ENCODE results near the gene RPS27A. TPM values are rescaled to one million over a fixed set of nuclear protein-coding genes. Genes with fewer than 3 reads are reported as not detected.
"Not testable (repeated sequence)": the region's sequence is repeated elsewhere in the genome, so short reads cannot be mapped to it uniquely, and the experiment has no call there.

The RPS27A gene
- total RNA-seq, result 1,000 to 10,000 TPM; 1,372 to 1,402 TPM

DNA sequence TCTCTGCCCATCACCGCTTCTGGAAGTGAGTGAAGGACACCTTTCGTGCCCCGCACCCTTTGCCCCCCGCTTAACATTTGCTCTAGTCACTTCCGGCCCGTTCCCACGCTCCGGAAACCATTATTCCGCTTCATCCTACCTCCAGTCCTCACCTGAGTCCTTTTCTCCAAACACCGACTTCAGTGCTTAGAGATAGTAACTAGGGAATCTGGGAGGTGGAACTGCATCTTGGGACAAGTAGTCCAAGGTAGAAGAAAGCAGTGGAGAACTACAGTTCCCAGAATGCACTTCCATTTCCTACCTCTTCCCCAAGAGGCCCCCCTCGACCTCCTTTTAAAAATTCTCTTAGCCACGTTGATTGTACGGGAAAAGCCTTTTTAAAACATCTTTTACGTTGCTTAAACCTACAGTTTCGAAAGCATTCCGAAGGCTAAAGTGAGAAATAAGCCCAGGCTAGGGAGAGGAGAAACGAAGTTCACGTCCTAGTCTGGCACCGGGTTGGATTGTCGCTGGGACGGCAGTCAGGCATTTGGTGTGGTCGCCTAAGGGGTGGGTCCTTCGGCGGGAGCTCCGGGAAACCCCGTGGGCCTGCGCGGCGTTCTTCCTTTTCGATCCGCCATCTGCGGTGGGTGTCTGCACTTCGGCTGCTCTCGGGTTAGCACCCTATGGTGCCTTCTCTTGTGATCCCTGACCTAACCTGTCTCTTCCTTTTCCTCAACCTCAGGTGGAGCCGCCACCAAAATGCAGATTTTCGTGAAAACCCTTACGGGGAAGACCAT lies at the start of gene RPS27A, which contains the start of gene CLHC1:
Gene RPS27A (plus strand): TSS at position 605 of the 779 bp plus-strand sequence. CDS start 137 bp downstream, at position 742.
Gene CLHC1 (minus strand): TSS at position 210 of the 779 bp plus-strand sequence. CDS start 9,882 bp downstream, outside the sequence.
- Mint-ChIP-seq H3K4me3 (peak within 1 kb of the TSS; percentile 96), H3K36me3 (peaks cover 50% of the 10 kb centered on the region), H3K27me3 (no peaks in the 10 kb centered on the region), H3K4me1 (ENCODE audit: low read depth) (peaks cover 60% of the 10 kb centered on the region), H3K27ac (peak within 1 kb of the TSS; percentile 94), H3K9me3 (no peaks in the 10 kb centered on the region)
- POLR2A ChIA-PET, result interaction anchor here (0.7 to 1.5 kb wide), 7 partner anchors 9 to 386 kb away, joined by 3 to 22 read pairs (median 4); partner anchors contain the start of gene RTN4
- intact Hi-C loops (cut with micrococcal nuclease), result loop anchor here (1.0 to 5.0 kb wide), 10 partner anchors 9 to 660 kb away; partner anchors contain the start of genes CFAP36, EML6, MTIF2 and PPP4R3B
- CTCF ChIA-PET, result interaction anchor here (1.5 kb wide), 1 partner anchor 9 kb away, joined by 6 read pairs; no protein-coding TSS in a partner anchor
- DNase-seq, result peak; percentile 95

DNA sequence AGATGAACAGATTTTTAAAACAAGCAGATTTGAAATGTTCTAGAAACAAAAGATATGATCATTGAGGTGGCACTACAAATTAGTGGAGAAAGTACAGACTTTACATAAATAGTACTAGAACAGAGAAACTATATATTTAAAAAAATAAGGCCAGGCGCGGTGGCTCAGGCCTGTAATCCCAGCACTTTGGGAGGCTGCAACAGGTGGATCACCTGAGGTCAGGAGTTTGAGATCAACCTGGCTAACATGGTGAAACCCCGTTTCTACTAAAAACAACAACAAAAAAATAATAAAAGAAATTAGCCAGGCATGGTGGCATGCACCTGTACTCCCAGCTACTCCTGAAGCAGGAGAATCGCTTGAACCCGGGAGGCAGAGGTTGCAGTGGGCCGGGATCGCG lies 45.7 kb upstream of the RPS27A start:
- DNase-seq; H3K4me1 Mint-ChIP-seq (ENCODE audit: low read depth); intact Hi-C loops (cut with micrococcal nuclease); H3K9me3 Mint-ChIP-seq; H3K27me3 Mint-ChIP-seq; H3K27ac Mint-ChIP-seq; H3K4me3 Mint-ChIP-seq; POLR2A ChIA-PET: not testable (repeated sequence)
- CTCF ChIA-PET, result interaction anchor here (0.7 kb wide), 1 partner anchor 12 kb away, joined by 3 read pairs; no protein-coding TSS in a partner anchor
- peaks cover 14% of the 10 kb centered on the region for H3K36me3 Mint-ChIP-seq

DNA sequence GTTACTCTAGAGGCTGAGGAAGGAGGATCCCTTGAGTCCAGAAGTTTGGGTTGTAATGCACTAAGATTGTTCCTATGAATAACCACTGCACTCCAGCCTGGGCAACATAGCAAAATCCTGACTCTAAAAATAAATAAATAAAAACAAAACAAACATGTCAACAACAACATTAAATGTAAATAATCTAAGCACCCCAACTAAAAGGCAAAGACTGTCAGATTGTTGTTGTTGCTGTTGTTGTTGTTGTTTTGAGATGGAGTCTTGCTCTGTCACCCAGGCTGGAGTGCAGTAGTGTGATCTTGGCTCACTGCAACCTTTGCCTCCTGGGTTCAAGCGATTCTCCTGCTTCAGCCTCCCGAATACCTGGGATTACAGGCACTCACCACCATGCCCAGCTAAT lies 40.6 kb upstream of the RPS27A start:
- H3K4me1 Mint-ChIP-seq (ENCODE audit: low read depth); H3K9me3 Mint-ChIP-seq; intact Hi-C loops (cut with micrococcal nuclease); H3K27me3 Mint-ChIP-seq; H3K27ac Mint-ChIP-seq; POLR2A ChIA-PET; CTCF ChIA-PET; H3K4me3 Mint-ChIP-seq; DNase-seq: not testable (repeated sequence)
- peaks cover 14% of the 10 kb centered on the region for H3K36me3 Mint-ChIP-seq

DNA sequence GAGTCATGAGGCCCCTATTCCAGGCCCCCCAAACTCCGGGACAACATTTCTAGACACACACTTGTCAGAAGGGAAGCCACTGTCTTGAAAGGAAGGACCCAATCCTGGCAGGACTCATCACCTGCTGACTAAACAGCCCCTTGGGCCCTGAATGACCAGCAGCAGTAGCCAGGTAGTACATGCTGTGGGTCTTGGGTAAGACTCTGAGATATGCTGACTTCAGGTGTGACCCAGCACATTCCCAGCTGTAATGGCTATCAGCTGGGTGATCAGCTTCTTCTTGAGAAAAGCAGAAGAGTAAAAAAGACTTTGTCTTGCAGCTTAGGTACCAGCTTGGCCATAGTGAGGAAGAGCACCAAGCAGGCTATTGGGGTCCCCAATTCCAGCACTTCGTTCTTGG lies 36.0 kb upstream of the RPS27A start:
- Mint-ChIP-seq H3K27ac (no peak overlapping the region), H3K9me3 (peaks cover 3% of the 10 kb centered on the region), H3K36me3 (peaks cover 25% of the 10 kb centered on the region), H3K27me3 (no peaks in the 10 kb centered on the region), H3K4me3 (no peak overlapping the region), H3K4me1 (ENCODE audit: low read depth) (no peaks in the 10 kb centered on the region)
- ChIA-PET CTCF (no interaction called here), POLR2A (no interaction called here)
- intact Hi-C loops (cut with micrococcal nuclease), result no loop called here
- DNase-seq, result no peak

DNA sequence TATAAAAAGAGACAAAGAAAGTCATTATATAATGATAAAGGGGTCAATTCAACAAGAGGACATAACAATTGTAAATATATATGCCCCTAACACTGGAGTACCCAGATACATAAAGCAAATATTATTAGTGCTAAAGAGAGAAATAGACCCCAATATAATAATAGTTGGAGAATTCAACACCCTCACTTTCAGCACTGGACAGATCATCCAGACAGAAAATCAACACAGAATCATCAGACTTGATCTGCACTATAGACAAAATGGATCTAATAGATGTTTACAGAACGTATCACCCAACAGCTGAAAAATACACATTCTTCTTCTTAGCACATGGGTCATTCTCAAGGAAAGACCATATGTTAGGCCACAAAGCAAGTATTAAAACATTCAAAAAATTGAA lies 32.1 kb upstream of the RPS27A start:
- intact Hi-C loops (cut with micrococcal nuclease), result no loop called here
- ChIA-PET CTCF (no interaction called here), POLR2A (no interaction called here)
- Mint-ChIP-seq H3K27ac (no peak overlapping the region), H3K4me3 (no peak overlapping the region), H3K4me1 (ENCODE audit: low read depth) (no peaks in the 10 kb centered on the region), H3K27me3 (no peaks in the 10 kb centered on the region), H3K9me3 (peaks cover 5% of the 10 kb centered on the region), H3K36me3 (peaks cover 35% of the 10 kb centered on the region)
- no peak for DNase-seq

DNA sequence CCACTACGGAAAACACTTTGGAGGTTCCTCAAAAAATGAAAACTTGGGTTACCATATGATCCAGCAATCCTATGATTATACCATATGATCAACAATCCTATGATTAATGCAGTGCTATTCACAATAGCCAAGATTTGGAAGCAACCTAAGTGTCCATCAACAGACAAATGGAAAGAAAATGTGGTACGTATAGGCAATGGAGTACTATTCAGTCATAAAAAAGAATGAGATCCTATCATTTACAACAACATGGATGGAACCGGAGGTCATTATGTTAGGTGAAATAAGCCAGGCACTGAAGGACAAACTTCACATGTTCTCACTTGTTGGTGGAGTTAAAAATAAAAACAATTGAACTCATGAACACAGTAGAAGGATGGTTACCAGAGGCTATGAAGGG lies 28.0 kb upstream of the RPS27A start:
- CTCF ChIA-PET, result no interaction called here
- Mint-ChIP-seq H3K36me3 (peaks cover 26% of the 10 kb centered on the region), H3K4me1 (ENCODE audit: low read depth) (no peaks in the 10 kb centered on the region), H3K27ac (no peak overlapping the region), H3K27me3 (no peaks in the 10 kb centered on the region), H3K4me3 (no peak overlapping the region), H3K9me3 (peaks cover 5% of the 10 kb centered on the region)
- DNase-seq, result no peak
- intact Hi-C loops (cut with micrococcal nuclease), result no loop called here
- POLR2A ChIA-PET, result no interaction called here

DNA sequence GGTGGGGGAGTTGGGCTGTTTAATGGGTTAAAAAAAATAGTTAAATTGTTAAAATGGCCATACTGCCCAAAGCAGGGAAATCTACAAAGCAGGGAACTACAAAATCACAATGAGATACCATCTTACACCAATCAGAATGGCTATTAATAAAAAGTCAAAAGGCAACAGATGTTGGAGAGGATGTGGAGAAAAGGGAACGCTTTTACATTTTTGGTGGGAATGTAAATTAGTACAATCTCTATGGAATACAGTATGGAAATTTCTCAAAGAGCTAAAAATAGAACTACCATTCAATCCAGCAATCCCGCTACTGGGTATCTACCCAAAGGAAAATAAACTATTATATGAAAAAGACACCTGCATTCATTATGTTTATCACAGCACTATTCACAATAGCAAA lies 27.5 kb upstream of the RPS27A start:
- Mint-ChIP-seq H3K9me3 (peaks cover 5% of the 10 kb centered on the region), H3K4me1 (ENCODE audit: low read depth) (no peaks in the 10 kb centered on the region), H3K27ac (no peak overlapping the region), H3K4me3 (no peak overlapping the region), H3K36me3 (peaks cover 22% of the 10 kb centered on the region), H3K27me3 (no peaks in the 10 kb centered on the region)
- intact Hi-C loops (cut with micrococcal nuclease), result no loop called here
- DNase-seq, result no peak
- ChIA-PET CTCF (interaction anchor here (0.6 kb wide), 1 partner anchor 184 kb away, joined by 4 read pairs; no protein-coding TSS in a partner anchor), POLR2A (no interaction called here)

DNA sequence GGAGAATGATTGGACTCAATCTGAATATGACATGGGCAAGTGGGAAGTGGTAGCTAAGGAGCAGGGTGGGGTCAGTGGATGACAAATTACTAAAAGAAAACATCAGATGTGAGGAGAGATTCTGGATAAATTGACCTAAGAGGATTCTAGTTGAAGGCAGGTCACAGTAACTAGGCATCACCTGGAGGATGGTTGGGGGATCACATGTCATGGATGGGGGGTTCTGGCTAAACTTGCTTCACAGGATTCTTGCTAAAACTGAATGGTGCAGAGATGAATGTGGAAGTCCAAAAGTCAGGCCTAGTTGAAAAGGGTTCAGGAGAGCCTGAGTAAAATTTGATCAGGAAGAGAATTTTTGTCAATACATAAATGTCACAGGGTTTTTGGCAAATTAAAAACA lies 18.7 kb upstream of the RPS27A start:
- Mint-ChIP-seq H3K27me3 (no peaks in the 10 kb centered on the region), H3K4me1 (ENCODE audit: low read depth) (no peaks in the 10 kb centered on the region), H3K9me3 (no peaks in the 10 kb centered on the region), H3K4me3 (no peak overlapping the region), H3K27ac (no peak overlapping the region), H3K36me3 (no peaks in the 10 kb centered on the region)
- DNase-seq, result no peak
- intact Hi-C loops (cut with micrococcal nuclease), result no loop called here
- ChIA-PET POLR2A (no interaction called here), CTCF (no interaction called here)

DNA sequence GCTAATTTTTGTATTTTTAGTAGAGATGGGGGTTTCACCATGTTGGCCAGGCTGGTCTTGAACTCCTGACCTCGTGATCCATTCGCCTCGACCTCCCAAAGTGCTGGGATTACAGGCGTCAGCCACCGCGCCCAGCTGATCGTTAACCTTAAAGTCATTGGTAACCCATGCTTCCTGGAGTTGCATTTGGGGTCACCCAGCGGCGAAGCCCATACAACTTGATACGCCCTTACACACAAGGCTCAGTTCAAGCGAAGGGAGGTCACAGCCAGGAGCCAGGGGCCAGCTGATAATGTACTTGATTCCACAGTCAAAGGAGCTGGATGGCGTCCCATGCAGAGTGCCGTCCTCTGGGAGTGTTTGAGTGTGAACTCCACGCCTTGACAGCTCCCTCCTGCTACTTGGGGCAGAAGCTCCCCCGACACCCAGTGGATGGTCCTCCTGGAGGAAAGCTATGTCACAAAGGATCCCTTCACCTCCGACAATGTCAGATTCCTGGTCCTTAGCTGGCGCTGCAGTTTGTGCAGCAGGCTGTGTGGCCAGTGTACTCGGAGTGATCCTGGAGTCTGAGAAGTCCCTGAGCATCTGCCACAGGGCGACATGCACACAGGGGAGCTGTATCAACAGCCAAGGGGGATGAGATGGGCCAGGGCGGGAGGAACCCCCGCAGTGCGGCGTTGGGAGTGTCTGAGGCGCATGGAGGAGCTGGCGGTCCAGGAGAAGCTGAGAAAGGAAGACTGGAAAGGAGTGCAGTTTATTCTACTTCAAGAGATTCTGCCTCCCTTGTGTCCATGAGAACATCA lies 8.3 kb upstream of the RPS27A start:
- Mint-ChIP-seq H3K9me3 (no peaks in the 10 kb centered on the region), H3K4me3 (peak overlapping the region; percentile 67), H3K27ac (peak overlapping the region; percentile 76), H3K27me3 (no peaks in the 10 kb centered on the region), H3K4me1 (ENCODE audit: low read depth) (peaks cover 42% of the 10 kb centered on the region), H3K36me3 (peaks cover 7% of the 10 kb centered on the region)
- DNase-seq, result peak; percentile 16
- intact Hi-C loops (cut with micrococcal nuclease), result loop anchor here (1.0 to 2.0 kb wide), 2 partner anchors 8 to 173 kb away; partner anchors contain the start of genes CLHC1, RPS27A and RTN4
- ChIA-PET POLR2A (interaction anchor here (0.7 to 3.0 kb wide), 4 partner anchors 9 to 310 kb away, joined by 4 to 22 read pairs (median 6); partner anchors contain the start of genes CLHC1, RPS27A and RTN4), CTCF (interaction anchor here (1.1 to 2.0 kb wide), 2 partner anchors 9 to 209 kb away, joined by 3 to 6 read pairs; partner anchors contain the start of genes CLHC1 and RPS27A)

DNA sequence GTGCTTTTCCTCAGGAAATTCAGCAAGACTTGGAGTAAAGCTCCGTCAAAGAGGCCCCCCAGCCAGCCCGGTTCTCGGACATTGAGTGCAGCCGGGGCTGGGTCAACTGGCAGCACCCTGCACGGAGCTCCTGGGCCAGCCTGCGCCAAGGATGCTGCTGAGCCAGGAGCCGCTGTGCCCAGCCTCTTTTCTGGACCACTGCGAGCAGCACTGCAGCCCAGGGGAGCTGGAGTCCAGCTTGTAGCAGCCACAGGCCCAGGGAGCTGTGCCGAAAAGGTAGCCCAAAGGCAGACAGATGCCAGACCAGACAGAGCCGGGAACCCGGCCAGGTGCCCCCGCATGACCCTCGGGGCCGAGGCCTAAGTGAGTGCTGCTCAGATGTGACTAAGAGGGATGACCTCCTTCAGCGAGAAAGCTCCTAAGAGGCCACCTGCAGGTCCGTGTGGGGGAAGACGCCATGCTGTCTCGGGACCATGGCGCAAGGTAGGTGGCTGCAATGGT lies 7.7 kb upstream of the RPS27A start:
- peaks cover 9% of the 10 kb centered on the region for H3K36me3 Mint-ChIP-seq
- intact Hi-C loops (cut with micrococcal nuclease), result no loop called here
- no peak overlapping the region for H3K27ac Mint-ChIP-seq
- H3K27me3 Mint-ChIP-seq, result no peaks in the 10 kb centered on the region
- POLR2A ChIA-PET, result interaction anchor here (0.7 to 3.0 kb wide), 2 partner anchors 8 to 309 kb away, joined by 4 to 22 read pairs; partner anchors contain the start of genes CLHC1 and RPS27A
- no peaks in the 10 kb centered on the region for H3K9me3 Mint-ChIP-seq
- peaks cover 46% of the 10 kb centered on the region for H3K4me1 Mint-ChIP-seq (ENCODE audit: low read depth)
- CTCF ChIA-PET, result interaction anchor here (1.2 kb wide), 1 partner anchor 176 kb away, joined by 3 read pairs; no protein-coding TSS in a partner anchor
- DNase-seq, result no peak
- H3K4me3 Mint-ChIP-seq, result no peak overlapping the region

DNA sequence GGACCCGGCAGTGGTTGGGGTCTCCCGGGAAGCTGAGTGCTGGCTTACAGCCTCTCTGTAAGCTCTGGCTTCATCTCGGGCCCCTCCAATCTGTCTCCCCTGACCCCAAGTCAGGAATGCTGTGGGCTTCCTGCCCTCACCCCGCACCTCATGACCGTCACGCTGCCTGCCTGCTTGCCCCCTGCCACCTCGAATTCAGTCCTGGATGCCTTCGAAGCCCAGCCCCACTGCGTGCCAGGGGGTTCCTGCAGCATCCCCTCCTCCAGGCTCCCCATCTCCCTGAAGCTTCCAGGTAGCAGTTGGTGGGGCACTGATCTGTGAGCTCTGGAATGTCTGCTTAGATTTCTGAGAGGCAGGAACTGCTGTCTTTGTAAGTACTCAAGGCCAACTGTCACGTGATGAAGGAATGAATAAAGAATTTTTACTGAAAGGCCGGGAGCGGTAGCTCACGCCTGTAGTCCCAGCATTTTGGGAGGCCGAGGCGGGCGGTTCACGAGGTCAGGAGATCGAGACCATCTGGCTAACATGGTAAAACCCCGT lies 6.9 kb upstream of the RPS27A start:
- intact Hi-C loops (cut with micrococcal nuclease), result no loop called here
- peaks cover 47% of the 10 kb centered on the region for H3K4me1 Mint-ChIP-seq (ENCODE audit: low read depth)
- CTCF ChIA-PET, result interaction anchor here (1.2 kb wide), 1 partner anchor 177 kb away, joined by 3 read pairs; no protein-coding TSS in a partner anchor
- H3K4me3 Mint-ChIP-seq, result no peak overlapping the region
- no peak for DNase-seq
- H3K27me3 Mint-ChIP-seq, result no peaks in the 10 kb centered on the region
- no peaks in the 10 kb centered on the region for H3K9me3 Mint-ChIP-seq
- peaks cover 9% of the 10 kb centered on the region for H3K36me3 Mint-ChIP-seq
- no peak overlapping the region for H3K27ac Mint-ChIP-seq
- POLR2A ChIA-PET, result no interaction called here

Measured in activated CD4-positive, alpha-beta memory T cell treated with anti-CD3 and anti-CD28 coated beads for 36 hours (primary cell).